ENCODE results near the gene TESK2. TPM values are rescaled to one million over a fixed set of nuclear protein-coding genes. Genes with fewer than 3 reads are reported as not detected.

TESK2 gene
- total RNA-seq, 3 donors from 2014 or later, result 2.0 to 2.5 (median 2.3) TPM

DNA sequence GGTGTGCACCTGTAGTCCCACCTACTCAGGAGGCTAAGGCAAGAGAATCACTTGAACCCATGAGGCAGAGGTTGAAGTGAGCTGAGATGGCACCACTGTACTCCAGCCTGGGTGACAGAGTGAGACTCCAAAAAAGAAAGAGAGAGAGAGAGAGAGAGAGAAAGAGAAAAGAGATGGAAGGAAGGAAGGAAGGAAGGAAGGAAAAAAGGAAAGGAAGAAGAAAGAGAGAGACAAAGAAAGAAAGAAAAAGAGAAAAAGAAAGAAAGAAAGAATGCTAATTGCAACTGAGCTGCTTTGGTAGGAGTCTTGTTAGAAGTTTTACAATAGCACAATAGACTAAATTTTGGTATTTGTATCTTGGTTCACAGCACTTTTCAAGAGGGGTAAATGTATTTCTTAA is 25.7 kb downstream of the TESK2 start:
- H3K4me1 Mint-ChIP-seq (ENCODE audit: low read depth), result no peaks in the 10 kb centered on the region
- no peak for DNase-seq
- no peaks in the 10 kb centered on the region for H3K9me3 Mint-ChIP-seq
- H3K36me3 Mint-ChIP-seq (ENCODE audit: insufficient read depth), result no peaks in the 10 kb centered on the region
- H3K4me3 Mint-ChIP-seq, result no peak overlapping the region
- no peak for ATAC-seq
- H3K27me3 Mint-ChIP-seq (ENCODE audit: low read depth), result no peaks in the 10 kb centered on the region

DNA sequence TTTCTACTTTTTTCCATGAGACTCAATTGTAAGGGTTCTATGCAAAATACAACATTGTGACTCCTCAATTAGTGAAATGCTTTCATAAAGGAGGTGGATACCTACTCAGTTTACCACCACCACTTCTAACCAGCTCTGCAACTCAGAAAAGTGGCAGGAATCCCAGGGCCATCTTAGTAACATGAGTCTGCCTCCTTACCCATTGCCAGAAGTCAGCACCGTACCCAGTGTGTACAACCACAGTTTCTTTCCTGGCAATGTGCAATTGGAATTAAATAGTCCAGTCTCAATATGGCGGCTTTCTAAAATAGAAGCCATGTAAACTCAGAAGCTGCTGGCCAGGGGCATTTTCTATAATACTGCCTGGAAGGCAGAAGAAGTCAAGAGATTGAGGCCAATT is 32.1 kb downstream of the TESK2 start:
- Mint-ChIP-seq H3K27me3 (ENCODE audit: low read depth) (no peaks in the 10 kb centered on the region), H3K36me3 (ENCODE audit: insufficient read depth) (peaks cover 4% of the 10 kb centered on the region), H3K4me1 (ENCODE audit: low read depth) (peaks cover 2% of the 10 kb centered on the region), H3K9me3 (no peaks in the 10 kb centered on the region), H3K4me3 (no peak overlapping the region)
- DNase-seq, result no peak
- ATAC-seq, result no peak

DNA sequence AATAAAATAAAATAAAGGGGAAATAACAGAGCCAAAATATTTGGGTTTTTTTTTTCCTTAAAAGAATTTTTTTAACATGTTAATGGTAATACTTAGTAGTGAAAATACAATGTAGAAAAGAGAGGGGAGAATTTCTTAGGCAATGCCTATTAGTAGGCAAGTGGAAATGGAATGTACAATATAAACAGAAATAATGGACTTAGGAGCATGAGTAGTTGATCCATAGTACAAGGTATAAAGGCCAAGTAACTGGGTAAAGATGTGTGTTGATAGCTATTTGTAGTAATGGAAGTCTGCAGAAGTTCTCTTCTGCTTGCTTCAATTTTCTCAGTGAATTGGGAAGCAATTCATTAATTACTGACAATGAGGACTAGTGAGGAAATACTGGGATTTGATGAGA is 34.4 kb downstream of the TESK2 start:
- ATAC-seq (no peak), DNase-seq (no peak)
- no peaks in the 10 kb centered on the region for H3K27me3 Mint-ChIP-seq (ENCODE audit: low read depth)
- H3K4me1 Mint-ChIP-seq (ENCODE audit: low read depth), result peaks cover 2% of the 10 kb centered on the region
- no peak overlapping the region for H3K4me3 Mint-ChIP-seq
- H3K9me3 Mint-ChIP-seq, result no peaks in the 10 kb centered on the region
- peaks cover 8% of the 10 kb centered on the region for H3K36me3 Mint-ChIP-seq (ENCODE audit: insufficient read depth)

DNA sequence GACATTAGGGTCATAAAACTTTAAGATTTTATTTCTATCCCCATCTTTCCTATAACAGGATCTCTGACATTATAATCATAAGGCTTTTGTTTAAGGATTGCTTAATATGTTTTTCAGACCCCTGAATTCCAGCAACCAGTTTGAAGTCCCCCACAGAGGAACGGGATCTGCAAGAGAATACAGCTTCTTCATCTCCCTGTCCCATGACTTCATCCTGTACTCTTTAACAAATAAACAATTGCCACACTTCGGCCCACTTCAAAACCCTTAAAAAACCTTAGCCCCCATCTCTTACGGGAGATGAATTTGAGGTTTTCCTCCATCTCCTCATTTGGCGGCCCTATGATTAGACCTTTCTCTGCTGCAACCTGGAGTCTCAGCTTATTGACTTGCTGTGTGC is 35.8 kb downstream of the TESK2 start:
- DNase-seq, result no peak
- no peak for ATAC-seq
- no peaks in the 10 kb centered on the region for H3K27me3 Mint-ChIP-seq (ENCODE audit: low read depth)
- no peak overlapping the region for H3K4me3 Mint-ChIP-seq
- no peaks in the 10 kb centered on the region for H3K9me3 Mint-ChIP-seq
- peaks cover 8% of the 10 kb centered on the region for H3K36me3 Mint-ChIP-seq (ENCODE audit: insufficient read depth)
- H3K4me1 Mint-ChIP-seq (ENCODE audit: low read depth), result peaks cover 2% of the 10 kb centered on the region

DNA sequence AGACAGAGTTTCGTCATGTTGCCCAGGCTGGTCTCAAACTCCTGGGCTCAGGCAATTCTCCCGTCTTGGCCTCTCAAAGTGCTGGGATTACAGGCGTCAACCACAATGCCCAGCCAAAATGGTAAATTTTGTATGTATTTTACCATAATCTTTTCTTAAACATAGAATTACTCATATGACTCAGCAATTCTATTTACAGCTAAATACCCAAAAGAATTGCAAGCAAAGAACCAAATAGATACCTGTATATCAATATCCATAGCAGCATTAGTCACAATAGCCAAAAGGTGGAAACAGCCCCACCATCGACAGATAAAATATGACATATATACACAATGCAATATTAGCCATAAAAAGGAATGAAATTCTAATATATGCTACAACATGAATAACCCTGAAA is 36.5 kb downstream of the TESK2 start:
- peaks cover 2% of the 10 kb centered on the region for H3K4me1 Mint-ChIP-seq (ENCODE audit: low read depth)
- DNase-seq (no peak), ATAC-seq (no peak)
- H3K27me3 Mint-ChIP-seq (ENCODE audit: low read depth), result no peaks in the 10 kb centered on the region
- no peaks in the 10 kb centered on the region for H3K9me3 Mint-ChIP-seq
- no peak overlapping the region for H3K4me3 Mint-ChIP-seq
- H3K36me3 Mint-ChIP-seq (ENCODE audit: insufficient read depth), result peaks cover 8% of the 10 kb centered on the region

DNA sequence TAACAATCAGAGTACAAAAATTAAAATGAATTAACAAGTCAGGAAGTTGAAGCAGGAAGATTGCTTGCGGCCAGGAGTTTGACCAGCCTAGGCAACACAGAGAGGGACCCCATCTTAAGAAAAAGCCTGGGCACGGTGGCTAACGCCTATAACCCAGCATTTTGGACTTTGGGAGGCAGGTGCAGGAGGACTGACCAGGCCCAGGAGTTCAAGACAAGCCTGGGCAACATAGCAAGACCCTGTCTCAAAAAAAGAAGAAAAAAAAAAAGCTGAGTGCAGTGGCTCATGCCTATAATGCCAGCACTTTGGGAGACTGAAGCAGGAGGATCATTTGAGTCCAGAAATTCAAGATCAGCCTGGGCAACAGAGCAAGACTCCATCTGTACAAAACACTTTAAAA is 38.5 kb downstream of the TESK2 start:
- no peak for DNase-seq
- H3K4me3 Mint-ChIP-seq, result no peak overlapping the region
- no peaks in the 10 kb centered on the region for H3K9me3 Mint-ChIP-seq
- H3K27me3 Mint-ChIP-seq (ENCODE audit: low read depth), result no peaks in the 10 kb centered on the region
- H3K4me1 Mint-ChIP-seq (ENCODE audit: low read depth), result peaks cover 2% of the 10 kb centered on the region
- H3K36me3 Mint-ChIP-seq (ENCODE audit: insufficient read depth), result peaks cover 10% of the 10 kb centered on the region
- no peak for ATAC-seq

DNA sequence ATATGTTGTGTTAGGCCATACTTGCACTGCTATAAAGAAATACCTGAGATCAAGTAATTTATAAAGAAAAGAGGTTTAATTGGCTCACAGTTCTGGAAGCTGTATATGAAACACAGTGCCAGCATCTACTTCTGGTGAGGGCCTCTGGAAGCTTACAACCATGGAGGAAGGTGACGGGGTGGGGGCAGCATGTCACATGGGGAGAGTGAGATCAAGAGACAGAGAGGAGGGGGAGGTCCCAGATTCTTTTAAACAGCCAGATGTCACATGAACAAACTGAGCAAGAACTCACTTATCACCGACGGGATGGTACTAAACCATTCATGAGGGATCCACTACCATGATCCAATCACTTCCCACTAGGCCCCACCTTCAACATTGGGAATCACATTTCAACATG is 42.6 kb downstream of the TESK2 start:
- Mint-ChIP-seq H3K4me3 (no peak overlapping the region), H3K36me3 (ENCODE audit: insufficient read depth) (peaks cover 7% of the 10 kb centered on the region), H3K4me1 (ENCODE audit: low read depth) (no peaks in the 10 kb centered on the region), H3K27me3 (ENCODE audit: low read depth) (no peaks in the 10 kb centered on the region), H3K9me3 (no peaks in the 10 kb centered on the region)
- DNase-seq (no peak), ATAC-seq (no peak)

DNA sequence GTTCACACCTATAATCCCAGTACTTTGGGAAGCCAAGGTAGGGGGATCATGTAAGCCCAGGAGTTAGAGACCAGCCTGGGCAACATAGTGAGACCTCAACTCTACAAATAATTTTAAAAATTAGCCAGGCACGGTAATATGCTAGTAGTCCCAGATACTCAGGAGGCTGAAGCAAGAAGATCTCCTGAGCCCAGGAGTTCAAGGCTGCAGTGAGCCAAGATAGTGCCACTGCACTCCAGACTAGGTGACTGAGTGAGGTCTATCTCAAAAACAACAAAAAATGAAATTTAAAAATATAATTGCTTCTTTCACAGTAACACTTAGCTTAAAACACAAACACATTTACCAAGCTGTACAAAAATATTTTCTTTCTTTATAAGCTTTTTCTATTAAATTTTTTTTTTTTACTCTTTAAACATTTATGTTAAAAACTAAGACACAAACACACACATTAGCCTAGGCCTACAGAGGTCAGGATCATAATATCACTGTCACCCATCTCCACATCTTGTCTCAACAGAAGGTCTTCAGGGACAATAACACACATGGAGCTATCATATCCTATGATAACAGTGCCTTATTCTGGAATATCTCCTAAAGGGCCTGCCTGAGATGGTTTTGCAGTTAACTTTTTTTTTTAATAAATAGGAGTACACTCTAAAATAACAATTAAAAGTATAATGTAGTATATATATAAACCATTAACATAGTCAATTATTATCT is 43.9 kb downstream of the TESK2 start:
- Mint-ChIP-seq H3K36me3 (ENCODE audit: insufficient read depth) (peaks cover 4% of the 10 kb centered on the region), H3K9me3 (no peaks in the 10 kb centered on the region), H3K4me1 (ENCODE audit: low read depth) (no peaks in the 10 kb centered on the region), H3K27me3 (ENCODE audit: low read depth) (no peaks in the 10 kb centered on the region), H3K4me3 (no peak overlapping the region)
- DNase-seq (no peak), ATAC-seq (no peak)

DNA sequence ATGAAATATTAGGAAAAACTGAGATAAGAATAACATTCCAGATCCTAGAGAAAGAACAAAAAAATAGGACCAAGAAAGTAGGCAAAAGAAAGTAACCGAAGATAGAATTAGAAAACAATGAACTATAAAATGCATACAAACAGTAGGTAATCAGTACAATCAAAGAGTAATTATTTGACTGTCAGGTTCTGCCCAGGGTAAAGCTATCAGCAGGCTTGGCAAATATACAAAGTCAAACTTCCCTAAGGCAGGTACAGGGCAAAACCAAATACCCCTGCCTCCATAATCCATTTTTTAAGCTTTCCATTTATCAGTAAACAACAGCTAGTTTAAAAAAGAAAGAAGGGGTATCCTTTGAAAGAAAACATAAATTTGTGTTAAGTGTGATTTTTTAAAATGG is 44.4 kb downstream of the TESK2 start:
- ATAC-seq, result no peak
- H3K27me3 Mint-ChIP-seq (ENCODE audit: low read depth), result no peaks in the 10 kb centered on the region
- no peaks in the 10 kb centered on the region for H3K4me1 Mint-ChIP-seq (ENCODE audit: low read depth)
- no peak overlapping the region for H3K4me3 Mint-ChIP-seq
- no peak for DNase-seq
- H3K9me3 Mint-ChIP-seq, result no peaks in the 10 kb centered on the region
- peaks cover 3% of the 10 kb centered on the region for H3K36me3 Mint-ChIP-seq (ENCODE audit: insufficient read depth)

DNA sequence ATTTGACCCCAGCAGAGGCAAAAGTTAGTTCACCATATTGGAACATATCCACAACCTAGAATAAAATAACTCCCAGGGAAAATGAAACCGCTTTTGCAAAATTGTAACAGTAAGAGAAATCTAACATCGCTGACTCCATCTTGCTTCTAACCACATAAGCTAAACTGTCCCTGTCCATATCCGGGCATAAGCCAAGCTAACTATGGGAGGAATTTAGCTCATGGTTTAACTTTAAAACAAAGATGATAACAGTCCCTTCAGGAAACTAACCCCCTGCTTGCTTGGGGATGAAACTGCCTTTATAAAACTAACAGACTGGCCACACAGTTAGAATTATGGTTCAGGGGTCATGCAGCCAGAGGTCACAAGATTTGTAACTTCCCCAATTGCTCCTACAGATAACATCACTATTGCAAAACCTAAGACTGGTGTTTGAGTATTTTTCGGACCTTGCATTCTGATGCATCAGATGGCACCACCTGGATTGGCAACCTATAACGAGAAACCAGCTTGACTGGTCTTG is 46.3 kb downstream of the TESK2 start:
- H3K27me3 Mint-ChIP-seq (ENCODE audit: low read depth), result no peaks in the 10 kb centered on the region
- DNase-seq, result no peak
- no peaks in the 10 kb centered on the region for H3K9me3 Mint-ChIP-seq
- no peaks in the 10 kb centered on the region for H3K4me1 Mint-ChIP-seq (ENCODE audit: low read depth)
- ATAC-seq, result no peak
- H3K4me3 Mint-ChIP-seq, result no peak overlapping the region
- peaks cover 3% of the 10 kb centered on the region for H3K36me3 Mint-ChIP-seq (ENCODE audit: insufficient read depth)

DNA sequence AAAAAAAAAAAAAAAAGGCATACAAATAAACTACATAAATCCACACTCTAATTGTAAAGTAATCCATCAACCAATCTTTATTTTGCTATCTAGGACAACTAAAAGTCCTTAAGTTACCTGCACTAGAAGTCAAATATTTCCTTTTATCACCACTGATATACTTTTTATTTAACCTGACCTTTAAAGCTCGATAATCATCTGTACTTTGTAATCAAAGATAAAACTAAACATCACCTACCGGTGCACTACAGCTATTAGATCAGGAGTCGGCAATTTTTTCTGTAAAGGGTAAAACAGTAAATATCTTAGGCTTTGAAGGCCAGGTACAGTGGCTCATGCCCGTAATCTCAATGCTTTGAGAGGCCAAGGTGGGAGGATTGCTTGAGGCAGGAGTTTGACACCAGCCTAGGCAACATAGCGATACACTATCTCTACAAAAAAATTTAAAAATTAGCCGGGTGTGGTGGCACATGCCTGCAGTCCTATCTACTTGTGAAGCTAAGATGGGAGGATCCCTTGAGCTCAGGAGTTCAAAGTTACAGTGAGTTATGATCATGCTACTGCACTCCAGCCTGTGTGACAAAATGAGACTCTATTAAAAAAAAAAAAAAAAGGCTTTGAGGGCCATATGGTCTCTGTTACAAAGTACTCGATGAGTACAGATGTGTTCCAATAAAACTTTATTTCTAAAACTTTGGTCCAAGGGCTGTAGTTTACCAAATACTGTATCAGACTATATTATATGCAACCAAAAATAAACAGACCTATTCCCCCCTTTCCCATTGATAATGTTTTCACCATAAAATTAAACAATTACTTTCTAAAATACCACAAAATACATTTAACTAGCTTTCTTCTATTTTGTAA is 47.1 kb downstream of the TESK2 start:
- peaks cover 3% of the 10 kb centered on the region for H3K36me3 Mint-ChIP-seq (ENCODE audit: insufficient read depth)
- H3K27me3 Mint-ChIP-seq (ENCODE audit: low read depth), result no peaks in the 10 kb centered on the region
- no peak for DNase-seq
- H3K9me3 Mint-ChIP-seq, result no peaks in the 10 kb centered on the region
- H3K4me1 Mint-ChIP-seq (ENCODE audit: low read depth), result no peaks in the 10 kb centered on the region
- no peak overlapping the region for H3K4me3 Mint-ChIP-seq
- no peak for ATAC-seq

DNA sequence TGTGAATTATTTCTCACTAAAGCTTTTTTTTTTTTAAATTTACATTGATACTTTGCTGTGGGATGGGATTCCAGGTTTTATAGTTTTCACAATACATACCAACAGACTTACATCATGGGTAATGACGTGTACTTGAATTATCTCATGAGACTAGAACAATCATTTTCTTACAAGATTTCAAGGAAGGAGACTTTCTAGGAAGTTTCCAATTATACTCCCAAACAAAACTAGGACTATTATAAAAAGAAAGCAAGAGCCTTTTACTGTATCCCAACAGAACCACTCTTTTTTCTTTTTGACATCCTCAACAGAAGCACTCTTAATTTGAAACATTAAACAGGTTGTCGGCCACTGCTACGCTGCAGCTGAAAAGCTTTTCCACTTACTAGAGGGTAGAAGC is 48.7 kb downstream of the TESK2 start:
- no peak for DNase-seq
- no peaks in the 10 kb centered on the region for H3K9me3 Mint-ChIP-seq
- no peak for ATAC-seq
- H3K4me1 Mint-ChIP-seq (ENCODE audit: low read depth), result no peaks in the 10 kb centered on the region
- no peaks in the 10 kb centered on the region for H3K27me3 Mint-ChIP-seq (ENCODE audit: low read depth)
- no peak overlapping the region for H3K4me3 Mint-ChIP-seq
- H3K36me3 Mint-ChIP-seq (ENCODE audit: insufficient read depth), result peaks cover 2% of the 10 kb centered on the region

DNA sequence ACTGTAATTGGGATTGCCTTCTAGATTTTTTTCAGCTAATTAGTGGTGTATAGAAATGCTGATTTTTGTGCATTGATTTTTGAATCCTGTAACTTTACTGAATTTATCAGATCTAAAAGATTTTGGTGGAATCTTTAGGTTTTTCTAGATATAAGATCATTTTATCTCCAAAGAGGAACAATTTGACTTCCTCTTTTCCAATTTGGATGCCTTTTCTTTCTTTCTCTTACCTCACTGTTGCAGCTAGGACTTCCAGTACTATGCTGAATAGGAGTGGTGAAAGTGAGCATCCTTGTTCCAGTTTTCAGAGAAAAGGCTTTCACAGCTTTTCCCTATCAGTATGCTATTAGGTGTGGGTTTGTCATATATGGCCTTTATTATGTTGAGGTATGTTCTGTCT is 53.6 kb downstream of the TESK2 start:
- H3K27me3 Mint-ChIP-seq (ENCODE audit: low read depth), result no peaks in the 10 kb centered on the region
- ATAC-seq (no peak), DNase-seq (no peak)
- H3K4me3 Mint-ChIP-seq, result no peak overlapping the region
- no peaks in the 10 kb centered on the region for H3K9me3 Mint-ChIP-seq
- H3K4me1 Mint-ChIP-seq (ENCODE audit: low read depth), result no peaks in the 10 kb centered on the region
- H3K36me3 Mint-ChIP-seq (ENCODE audit: insufficient read depth), result peaks cover 2% of the 10 kb centered on the region

DNA sequence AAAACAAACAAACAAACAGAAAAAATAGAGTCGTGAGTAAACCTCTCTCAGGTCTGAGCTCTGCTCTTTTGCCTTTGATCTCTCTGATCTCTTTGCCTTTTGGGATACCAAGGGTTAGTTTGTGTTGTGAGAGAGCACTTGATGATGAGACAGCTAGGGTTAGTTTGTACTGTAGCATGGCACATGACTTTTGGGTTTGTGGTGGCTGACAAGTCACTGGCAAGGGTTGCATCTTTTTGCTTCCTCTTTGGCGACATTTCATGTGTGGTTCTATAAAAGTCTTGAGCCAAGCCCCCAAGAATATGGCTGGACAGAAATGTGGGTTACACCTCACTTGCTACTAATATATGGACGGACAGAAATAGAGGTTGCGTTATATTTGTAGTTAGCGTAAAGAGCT is 60.5 kb downstream of the TESK2 start:
- no peaks in the 10 kb centered on the region for H3K36me3 Mint-ChIP-seq (ENCODE audit: insufficient read depth)
- H3K4me1 Mint-ChIP-seq (ENCODE audit: low read depth), result no peaks in the 10 kb centered on the region
- DNase-seq (no peak), ATAC-seq (no peak)
- no peak overlapping the region for H3K4me3 Mint-ChIP-seq
- H3K9me3 Mint-ChIP-seq, result no peaks in the 10 kb centered on the region
- no peaks in the 10 kb centered on the region for H3K27me3 Mint-ChIP-seq (ENCODE audit: low read depth)

All from activated T-cell treated with anti-CD3 and anti-CD28 coated beads, Interleukin-2, amount 50 U/mL, for 4 hours (primary cell).